Large intestine (tissue), 3 donors: ENCODE results near the gene FRMD4A. TPM values are rescaled to one million over a fixed set of nuclear protein-coding genes. Genes with fewer than 3 reads are reported as not detected.

Source experiments
- DNase-seq, 2 donors: peaks; one replicate each; pipeline versions ENCODE4 v3.0.0 to v3.0.0-alpha.2; 2013
- H3K27ac ChIP-seq: one replicate; pipeline ENCODE4 v1.5.1; 2013; ENCODE audit warnings: low read length
- H3K27me3 ChIP-seq: 2 replicates; pipeline ENCODE4 v1.6.1; 2013; ENCODE audit warnings: low read length; ENCODE audit not compliant: control insufficient read depth, insufficient read depth
- H3K36me3 ChIP-seq: 2 replicates; pipeline ENCODE4 v1.6.1; 2013; ENCODE audit warnings: low read length; ENCODE audit not compliant: control insufficient read depth, insufficient read depth
- H3K4me1 ChIP-seq: one replicate; pipeline ENCODE4 v1.6.1; 2013; ENCODE audit warnings: low read length; ENCODE audit not compliant: control insufficient read depth, insufficient read depth
- H3K4me3 ChIP-seq: one replicate; pipeline ENCODE4 v1.5.1; 2013; ENCODE audit warnings: low read length
- H3K9me3 ChIP-seq: one replicate; pipeline ENCODE4 v1.6.1; 2013; ENCODE audit warnings: mild to moderate bottlenecking, low read depth, low read length, moderate library complexity; ENCODE audit not compliant: control insufficient read depth
- WGBS: methylation state at CpG from one replicate; pipeline ENCODE4 v1.1.5; 2013; ENCODE audit warnings: low lambda C conversion rate; ENCODE audit not compliant: insufficient coverage; 5-methylcytosine and 5-hydroxymethylcytosine counted together
- polyA plus RNA-seq: library from polyadenylated mRNA; unstranded; fragments of 120-200 nt; gene quantifications from one replicate; pipeline ENCODE4 v1.2.1, GENCODE V29; 2013

Gene FRMD4A
- polyA plus RNA-seq, 1 donor = 19.8 TPM

DNA sequence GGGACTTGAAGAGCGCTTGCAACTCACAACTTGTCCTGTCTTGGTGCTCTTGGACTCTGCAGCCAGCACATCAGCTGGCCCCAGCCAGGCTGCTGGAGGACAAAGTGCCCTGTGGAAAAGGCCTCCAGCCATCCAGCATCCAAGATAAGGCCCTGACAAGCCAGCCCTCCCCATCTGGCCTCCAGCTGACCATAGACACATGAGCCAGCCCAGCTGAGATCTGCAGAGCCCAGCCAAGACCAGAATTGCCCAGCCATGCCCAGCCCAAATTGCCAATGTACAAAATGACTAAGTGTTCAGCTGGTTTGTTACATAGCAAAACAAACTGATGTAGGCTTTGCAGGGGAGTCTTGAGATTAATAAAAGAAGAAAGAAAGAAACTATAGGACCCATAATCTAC is 36.0 kb upstream of the FRMD4A start:
- no CpG with 5 or more reads among the region's 1 CpG for WGBS
- DNase-seq = no peak

DNA sequence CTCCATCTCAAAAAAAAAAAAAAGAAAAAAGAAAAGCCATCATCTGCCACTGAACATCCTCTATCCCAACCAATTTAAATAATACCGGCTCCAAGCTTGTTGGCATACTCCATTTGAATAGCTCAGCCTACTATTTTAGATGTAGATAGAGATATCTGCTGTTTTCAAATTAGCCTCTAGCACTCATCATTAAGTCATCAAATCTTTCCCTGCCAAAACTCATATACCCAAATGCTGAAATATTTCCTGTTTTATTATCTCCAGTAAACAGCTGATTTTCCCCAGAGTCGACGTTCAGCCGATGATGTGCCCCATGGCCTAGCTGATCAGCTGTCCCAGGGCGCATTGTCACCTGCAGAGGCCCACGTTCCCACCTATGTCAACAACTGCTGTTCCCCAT is 34.5 kb upstream of the FRMD4A start:
- WGBS = no CpG with 5 or more reads among the region's 6 CpGs
- no peaks in the 10 kb centered on the region for H3K36me3 ChIP-seq
- H3K4me1 ChIP-seq = no peaks in the 10 kb centered on the region
- H3K27me3 ChIP-seq = no peaks in the 10 kb centered on the region
- no peak overlapping the region for H3K27ac ChIP-seq
- no peak for DNase-seq
- H3K9me3 ChIP-seq = no peaks in the 10 kb centered on the region
- H3K4me3 ChIP-seq = no peak overlapping the region

More for the DNA sequence above, 36.0 kb upstream of the FRMD4A start:
- Histone ChIP-seq H3K27me3 (no peaks in the 10 kb centered on the region), H3K36me3 (no peaks in the 10 kb centered on the region), H3K4me1 (no peaks in the 10 kb centered on the region), H3K4me3 (no peak overlapping the region), H3K9me3 (no peaks in the 10 kb centered on the region), H3K27ac (no peak overlapping the region)

DNA sequence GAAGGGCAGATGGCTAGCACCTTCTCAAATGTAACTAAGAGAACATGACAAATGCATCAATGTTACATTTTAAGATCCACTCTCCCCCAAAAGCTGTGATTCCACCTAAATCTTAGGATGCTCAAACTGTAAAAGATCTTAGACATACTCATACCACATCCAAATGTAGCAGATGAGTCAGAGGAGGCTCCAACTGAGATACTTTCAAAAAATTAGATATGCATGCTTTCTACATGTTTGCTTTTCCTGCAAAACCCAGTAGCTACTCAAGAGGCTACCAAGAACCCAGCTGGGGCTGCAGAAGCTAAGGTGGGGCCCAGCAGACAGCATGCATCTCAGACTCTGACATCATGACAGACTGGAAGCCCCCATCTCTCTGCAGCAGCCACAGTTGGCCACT is 31.4 kb upstream of the FRMD4A start:
- no peaks in the 10 kb centered on the region for H3K9me3 ChIP-seq
- no peaks in the 10 kb centered on the region for H3K4me1 ChIP-seq
- DNase-seq = no peak
- H3K4me3 ChIP-seq = no peak overlapping the region
- H3K27ac ChIP-seq = no peak overlapping the region
- H3K27me3 ChIP-seq = no peaks in the 10 kb centered on the region
- no peaks in the 10 kb centered on the region for H3K36me3 ChIP-seq

DNA sequence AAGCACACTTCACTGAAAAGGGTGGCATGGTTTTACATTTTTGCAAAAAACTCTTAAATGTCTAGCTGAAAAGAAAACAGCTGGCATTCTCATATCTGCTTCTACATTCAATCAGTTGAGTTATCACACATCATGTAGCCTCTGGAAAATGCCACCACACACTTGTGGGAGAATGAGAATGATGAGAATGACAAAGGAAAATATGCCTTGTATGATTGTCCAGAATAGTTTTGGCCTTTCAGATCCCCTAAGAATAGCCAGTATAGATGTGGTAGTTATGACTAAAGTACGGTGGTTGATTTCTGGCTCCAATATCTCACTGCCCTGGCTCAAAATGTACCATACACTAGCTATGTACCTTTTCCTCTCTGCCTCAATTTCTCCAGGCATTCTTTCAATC is 30.2 kb upstream of the FRMD4A start:
- Histone ChIP-seq H3K4me3 (no peak overlapping the region), H3K36me3 (no peaks in the 10 kb centered on the region), H3K27me3 (no peaks in the 10 kb centered on the region), H3K9me3 (no peaks in the 10 kb centered on the region), H3K4me1 (no peaks in the 10 kb centered on the region), H3K27ac (no peak overlapping the region)
- no CpG with 5 or more reads among the region's 1 CpG for WGBS
- no peak for DNase-seq

DNA sequence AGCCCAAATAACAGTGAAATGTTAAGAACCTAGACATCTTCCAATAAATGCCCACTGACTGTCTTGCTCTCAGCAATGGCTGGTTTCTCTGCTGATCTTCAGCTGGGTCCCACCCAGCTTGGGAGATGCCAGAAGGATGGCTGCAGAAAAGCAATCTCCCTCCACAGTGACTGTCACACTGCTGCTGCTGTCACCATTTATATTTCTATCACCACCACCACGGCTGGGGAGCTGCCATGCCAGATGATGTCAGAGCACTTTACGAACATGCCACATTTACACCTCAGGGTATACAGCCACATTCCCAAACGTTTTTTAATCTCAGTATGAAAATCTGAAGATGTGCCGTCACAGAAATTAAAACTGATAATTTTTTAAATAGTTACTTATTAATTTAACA is 29.8 kb upstream of the FRMD4A start:
- Histone ChIP-seq H3K4me1 (no peaks in the 10 kb centered on the region), H3K4me3 (no peak overlapping the region), H3K27ac (no peak overlapping the region), H3K27me3 (no peaks in the 10 kb centered on the region), H3K36me3 (no peaks in the 10 kb centered on the region), H3K9me3 (no peaks in the 10 kb centered on the region)
- WGBS = 54% methylated on average over 2 of the region's 4 CpGs
- DNase-seq = no peak

DNA sequence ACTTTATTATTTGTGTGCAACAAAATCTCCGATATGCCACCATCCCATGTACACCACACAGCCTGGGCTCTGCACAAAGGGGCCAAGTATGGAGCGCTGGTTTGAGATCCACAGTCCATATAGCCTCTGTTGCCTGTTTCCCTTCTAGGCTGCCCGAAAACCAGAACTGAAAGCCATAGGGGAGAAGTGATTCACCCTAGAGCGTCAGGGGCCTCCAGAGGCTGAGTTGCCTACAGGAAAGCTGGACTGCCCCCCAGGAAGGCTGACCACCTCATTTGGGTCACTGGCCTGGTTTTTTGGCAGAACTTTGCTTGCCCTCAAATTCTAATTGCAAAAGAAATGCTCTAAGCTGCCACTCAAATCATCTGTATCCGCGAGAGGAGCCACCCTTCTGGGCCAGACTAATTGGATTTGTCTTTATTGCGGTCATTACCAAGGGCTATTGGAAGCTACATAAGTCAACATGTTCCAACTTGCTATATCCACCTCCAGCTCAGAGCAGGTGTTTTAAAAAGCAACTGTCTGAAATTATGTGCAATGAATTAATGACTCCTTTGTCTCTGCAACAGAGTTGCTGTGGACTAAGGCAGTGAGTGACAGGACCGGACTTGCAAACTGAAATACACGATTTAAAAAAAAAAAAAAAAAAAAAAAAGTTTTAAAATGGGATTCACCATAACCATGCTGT is 28.3 kb upstream of the FRMD4A start:
- Histone ChIP-seq H3K4me3 (no peak overlapping the region), H3K4me1 (no peaks in the 10 kb centered on the region), H3K27ac (no peak overlapping the region), H3K27me3 (no peaks in the 10 kb centered on the region), H3K9me3 (no peaks in the 10 kb centered on the region), H3K36me3 (no peaks in the 10 kb centered on the region)
- 100% methylated on average over 1 of the region's 9 CpGs for WGBS
- DNase-seq = no peak

DNA sequence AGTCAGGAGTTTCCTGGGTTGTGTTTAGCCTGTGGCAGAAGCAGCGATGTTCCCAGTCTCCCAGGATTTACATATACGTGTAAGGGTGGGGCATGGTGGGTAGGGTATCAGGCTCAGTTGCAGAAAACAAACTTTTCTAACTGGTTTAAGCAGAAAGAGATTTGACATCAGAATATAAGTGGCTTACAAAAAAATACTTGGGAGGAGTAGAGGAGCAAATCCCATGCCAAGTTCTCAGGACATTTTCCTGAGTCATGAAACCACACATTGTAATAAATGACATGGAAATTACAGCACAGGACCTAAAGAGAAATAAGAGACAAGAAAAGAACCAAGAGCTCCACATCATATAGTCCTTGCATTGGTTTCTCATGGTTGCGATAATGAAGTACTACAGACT is 26.2 kb upstream of the FRMD4A start:
- H3K27me3 ChIP-seq = no peaks in the 10 kb centered on the region
- H3K4me3 ChIP-seq = no peak overlapping the region
- no peak for DNase-seq
- WGBS = no CpG with 5 or more reads among the region's 3 CpGs
- H3K27ac ChIP-seq = no peak overlapping the region
- H3K4me1 ChIP-seq = no peaks in the 10 kb centered on the region
- no peaks in the 10 kb centered on the region for H3K9me3 ChIP-seq
- no peaks in the 10 kb centered on the region for H3K36me3 ChIP-seq

DNA sequence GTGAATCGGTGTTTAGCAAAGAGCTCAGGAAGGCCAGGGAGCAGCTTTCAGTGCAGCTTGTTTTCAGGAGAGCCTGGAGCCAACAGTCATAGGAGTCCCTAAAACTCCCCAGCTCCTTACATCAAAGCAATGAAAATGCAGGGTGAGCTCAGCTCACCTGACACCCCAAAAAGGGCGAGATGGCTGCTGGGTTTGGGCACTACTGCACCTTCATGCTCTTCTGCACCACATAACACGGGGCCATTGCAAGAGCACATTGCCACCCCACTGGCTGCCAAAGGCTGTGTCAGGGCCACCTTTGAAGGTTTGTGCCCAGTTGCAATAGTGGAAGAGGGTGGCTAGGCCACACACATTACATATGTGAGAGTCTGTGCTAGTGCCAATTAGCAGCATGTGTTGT is 25.0 kb upstream of the FRMD4A start:
- Histone ChIP-seq H3K9me3 (no peaks in the 10 kb centered on the region), H3K4me3 (no peak overlapping the region), H3K4me1 (no peaks in the 10 kb centered on the region), H3K36me3 (no peaks in the 10 kb centered on the region), H3K27ac (no peak overlapping the region), H3K27me3 (no peaks in the 10 kb centered on the region)
- DNase-seq = no peak
- no CpG with 5 or more reads among the region's 3 CpGs for WGBS

DNA sequence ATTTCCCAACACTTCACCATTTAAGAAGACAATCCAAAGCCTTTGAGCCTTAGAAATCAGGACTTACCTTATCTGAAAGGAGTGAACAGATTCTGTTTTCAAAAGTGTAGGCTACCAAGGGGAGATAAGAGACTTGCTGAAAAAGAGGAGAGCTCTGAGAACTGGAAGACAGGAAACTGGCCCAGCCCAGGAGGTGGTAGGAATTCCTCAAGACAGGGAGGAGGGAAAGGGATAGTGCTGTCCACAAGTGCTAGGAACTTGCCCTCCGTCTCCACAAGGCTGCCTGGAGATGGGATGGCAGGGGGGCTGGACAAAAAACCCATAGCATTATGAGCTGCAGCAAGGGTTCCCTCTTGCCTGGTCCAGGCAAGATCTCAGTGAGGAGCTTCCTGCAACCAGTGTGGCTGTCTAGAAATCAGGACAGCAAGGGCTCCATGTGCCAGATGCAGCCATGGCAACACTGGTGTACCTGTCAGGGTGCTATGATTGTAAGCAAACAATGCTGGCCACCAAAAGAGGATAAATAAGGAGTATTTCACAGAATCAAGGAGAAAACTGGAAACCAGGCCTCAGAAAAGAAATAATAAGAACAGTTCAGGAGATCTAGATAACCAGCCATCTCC is 22.7 kb upstream of the FRMD4A start:
- no CpG with 5 or more reads among the region's 1 CpG for WGBS
- no peaks in the 10 kb centered on the region for H3K4me1 ChIP-seq
- no peak for DNase-seq

DNA sequence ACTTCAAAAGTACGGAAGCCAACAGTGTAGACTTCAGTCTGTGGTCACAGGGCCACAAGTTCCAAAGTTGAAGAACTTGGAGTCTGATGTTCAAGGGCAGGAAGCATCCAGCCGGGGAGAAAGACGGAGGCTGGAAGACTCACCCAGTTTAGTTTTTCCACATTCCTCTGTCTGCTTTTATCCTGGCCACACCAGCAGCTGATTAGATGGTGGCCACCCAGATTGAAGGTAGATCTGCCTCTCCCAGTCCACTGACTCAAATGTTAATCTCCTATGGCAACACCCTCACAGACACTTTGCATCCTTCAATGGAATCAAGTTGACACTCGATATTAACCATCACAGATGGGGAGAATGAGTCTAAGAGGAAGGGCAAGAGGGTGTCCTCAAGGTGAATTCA is 19.3 kb upstream of the FRMD4A start:
- H3K27ac ChIP-seq = no peak overlapping the region
- no peaks in the 10 kb centered on the region for H3K4me1 ChIP-seq
- H3K36me3 ChIP-seq = no peaks in the 10 kb centered on the region
- no CpG with 5 or more reads among the region's 4 CpGs for WGBS
- H3K4me3 ChIP-seq = no peak overlapping the region
- H3K9me3 ChIP-seq = no peaks in the 10 kb centered on the region
- no peak for DNase-seq
- H3K27me3 ChIP-seq = no peaks in the 10 kb centered on the region

More for the DNA sequence above, 22.7 kb upstream of the FRMD4A start:
- no peak overlapping the region for H3K27ac ChIP-seq
- H3K36me3 ChIP-seq = no peaks in the 10 kb centered on the region
- no peaks in the 10 kb centered on the region for H3K9me3 ChIP-seq
- H3K27me3 ChIP-seq = no peaks in the 10 kb centered on the region
- no peak overlapping the region for H3K4me3 ChIP-seq

DNA sequence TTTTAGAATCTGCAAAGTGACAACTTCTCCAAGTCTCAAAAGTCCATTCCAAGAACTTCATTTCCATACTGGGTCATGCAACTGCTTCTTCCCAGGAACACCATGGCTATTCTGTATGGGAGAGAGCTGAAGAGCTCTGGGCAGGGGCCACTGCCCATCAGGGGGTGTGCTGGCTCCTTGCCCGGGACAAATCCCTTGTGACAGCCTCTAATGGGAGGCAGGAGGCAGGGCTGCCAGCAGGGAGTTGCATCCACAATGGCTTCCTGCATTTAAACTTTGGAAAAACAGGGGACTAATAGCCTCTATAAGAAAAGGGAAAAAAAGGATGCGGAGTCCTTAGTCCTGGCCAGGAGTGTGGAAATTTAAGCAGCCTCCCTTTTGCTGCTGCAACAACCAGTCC is 18.4 kb upstream of the FRMD4A start:
- WGBS = no CpG with 5 or more reads among the region's 2 CpGs
- Histone ChIP-seq H3K27me3 (no peaks in the 10 kb centered on the region), H3K36me3 (no peaks in the 10 kb centered on the region), H3K27ac (no peak overlapping the region), H3K4me1 (no peaks in the 10 kb centered on the region), H3K4me3 (no peak overlapping the region), H3K9me3 (no peaks in the 10 kb centered on the region)
- DNase-seq = no peak
